Activated naive CD8-positive, alpha-beta T cell treated with anti-CD3 and anti-CD28 coated beads, Interleukin-2, amount 50 U/mL, for 16 hours (primary cell): ENCODE results near the gene RHBDD3.

ENCODE experiments used
- DNase-seq: peaks from one replicate; pipeline ENCODE4 v3.0.0-alpha.2; 2020; ENCODE audit warnings: low read depth, low spot score

Gene RHBDD3

GRCh38 chr22:29267858-29268510, at the start of gene RHBDD3, which contains the start of gene EWSR1:
Gene RHBDD3, minus strand, starts transcription at chr22:29267981. Its CDS starts 2,355 bp downstream, at chr22:29265626.
Gene EWSR1, plus strand, starts transcription at chr22:29268268. Its CDS starts 69 bp downstream, at chr22:29268337.
- peak; percentile 85 for DNase-seq

GRCh38 chr22:29316141-29316828, 48.5 kb upstream of the RHBDD3 start:
- DNase-seq: no peak

GRCh38 chr22:29315286-29316140, 47.7 kb upstream of the RHBDD3 start, which contains the start of gene RASL10A:
Gene RASL10A, minus strand, starts transcription at chr22:29315697. Its CDS starts 451 bp downstream, at chr22:29315246.
- no peak for DNase-seq

- DNase-seq: no peak
Observed at GRCh38 chr22:29314537-29315285, 46.9 kb upstream of the RHBDD3 start.

- DNase-seq: no peak
Observed at GRCh38 chr22:29313576-29314466, 46.0 kb upstream of the RHBDD3 start.

GRCh38 chr22:29313126-29313575, 45.4 kb upstream of the RHBDD3 start:
- DNase-seq: no peak

- DNase-seq: no peak
Observed at GRCh38 chr22:29312218-29313125, 44.7 kb upstream of the RHBDD3 start.

- DNase-seq: no peak
Observed at GRCh38 chr22:29311464-29312217, 43.9 kb upstream of the RHBDD3 start.

GRCh38 chr22:29310863-29311339, 43.1 kb upstream of the RHBDD3 start:
- no peak for DNase-seq

GRCh38 chr22:29310065-29310862, 42.5 kb upstream of the RHBDD3 start:
- no peak for DNase-seq

- DNase-seq: no peak
Observed at GRCh38 chr22:29309332-29310064, 41.7 kb upstream of the RHBDD3 start.

- DNase-seq: no peak
Observed at GRCh38 chr22:29308791-29309262, 41.0 kb upstream of the RHBDD3 start.

GRCh38 chr22:29308148-29308790, 40.5 kb upstream of the RHBDD3 start:
- no peak for DNase-seq

- no peak for DNase-seq
Observed at GRCh38 chr22:29307596-29308147, 39.9 kb upstream of the RHBDD3 start.

GRCh38 chr22:29306835-29307595, 39.2 kb upstream of the RHBDD3 start:
- no peak for DNase-seq
